ENCODE data around the gene MADD. TPM values are rescaled to one million over a fixed set of nuclear protein-coding genes. Genes with fewer than 3 reads are reported as not detected.

The MADD gene
- total and polyA plus RNA-seq, 2 donors (not counting 1 experiment from before 2014, with no cell fraction given), result 56.8 to 108 TPM

DNA sequence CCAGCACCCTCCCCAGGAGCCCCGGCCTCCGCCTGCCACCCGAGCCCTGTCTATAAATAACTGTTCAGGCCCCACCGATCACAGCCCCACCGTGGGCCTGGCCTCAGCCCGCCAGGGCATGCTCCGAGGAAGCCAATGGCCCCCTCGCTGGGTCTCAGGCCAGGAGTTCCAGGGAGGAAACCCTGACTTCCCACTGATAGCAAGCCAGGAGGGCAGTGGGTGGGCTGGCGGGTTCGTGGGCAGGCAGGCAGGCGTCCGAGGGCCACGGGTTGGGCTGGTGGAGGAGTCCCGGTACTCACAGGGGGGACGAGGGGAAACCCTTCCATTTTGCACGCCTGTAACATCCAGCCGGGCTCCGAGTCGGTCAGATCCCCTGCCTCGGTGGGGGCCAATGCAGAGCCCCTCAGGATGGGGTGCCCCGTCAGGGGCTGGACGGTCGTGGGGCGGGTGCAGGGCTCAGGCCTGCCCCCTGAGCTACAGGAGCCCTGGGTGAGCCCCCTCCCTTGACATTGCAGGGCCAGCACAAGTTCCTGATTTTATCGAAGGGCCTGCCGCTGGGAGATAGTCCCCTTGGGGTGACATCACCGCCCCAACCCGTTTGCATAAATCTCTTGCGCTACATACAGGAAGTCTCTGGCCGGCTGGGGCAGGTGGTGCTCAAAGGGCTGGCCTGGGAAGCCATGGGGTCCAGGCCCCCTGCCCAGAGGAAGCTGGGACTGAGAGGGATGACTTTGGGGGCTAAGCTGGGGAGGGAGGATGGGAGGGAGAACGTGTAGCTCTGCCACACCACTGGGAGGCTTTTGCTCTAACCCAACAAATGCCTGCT lies 108.3 kb downstream of the MADD start, which contains the start of gene SPI1:
SPI1 (minus strand) TSS at position 538 of the 826 bp plus-strand sequence; CDS start at position 344, 194 bp downstream.
- H3K4me2 ChIP-seq (replicated peaks; ENCODE audit: low read depth, low read length, poor library complexity, severe bottlenecking), result peak within 1 kb of the TSS; percentile 100
- POLR2A ChIA-PET, result interaction anchor here (0.5 to 4.1 kb wide), 11 partner anchors 12 to 164 kb away, joined by 3 to 50 read pairs (median 7); partner anchors contain the start of genes ACP2 and DDB2

More for the DNA sequence above, 108.3 kb downstream of the MADD start, which contains the start of gene SPI1:
- peaks cover 37% of the 10 kb centered on the region for H4K20me1 ChIP-seq (ENCODE audit: control insufficient read depth, insufficient read depth, low read length, poor library complexity, severe bottlenecking)
- no peaks in the 10 kb centered on the region for H3K27me3 Mint-ChIP-seq
- peaks cover 0 to 23% of the 10 kb centered on the region in 2 experiments for H3K36me3 ChIP-seq (replicated peaks in 1 of 2; ENCODE audit: control extremely low read depth in 1 of 2, control insufficient read depth in 1 of 2, extremely low read depth in 1 of 2, insufficient read depth in 2 of 2, low read length in 1 of 2)
- H3K9me3 ChIP-seq (ENCODE audit: control extremely low read depth in 1 of 3, control insufficient read depth in 2 of 3, insufficient read depth in 1 of 3, low read length in 2 of 3), result no peaks in the 10 kb centered on the region
- CTCF ChIA-PET, result interaction anchor here (0.9 to 2.6 kb wide), 9 partner anchors 9 to 130 kb away, joined by 3 to 18 read pairs (median 10); partner anchors contain the start of genes ACP2 and SLC39A13
- H3K9ac ChIP-seq (ENCODE audit: low read length), result peak within 1 kb of the TSS; percentile 99
- peaks cover 38% of the 10 kb centered on the region for H3K4me1 Mint-ChIP-seq
- peaks cover 97% of the 10 kb centered on the region for H3K79me2 ChIP-seq (ENCODE audit: control insufficient read depth, insufficient read depth, low read length)
- H3K4me3 Mint-ChIP-seq, result peak within 1 kb of the TSS; percentile 92
- TF ChIP-seq, protein P1, sequence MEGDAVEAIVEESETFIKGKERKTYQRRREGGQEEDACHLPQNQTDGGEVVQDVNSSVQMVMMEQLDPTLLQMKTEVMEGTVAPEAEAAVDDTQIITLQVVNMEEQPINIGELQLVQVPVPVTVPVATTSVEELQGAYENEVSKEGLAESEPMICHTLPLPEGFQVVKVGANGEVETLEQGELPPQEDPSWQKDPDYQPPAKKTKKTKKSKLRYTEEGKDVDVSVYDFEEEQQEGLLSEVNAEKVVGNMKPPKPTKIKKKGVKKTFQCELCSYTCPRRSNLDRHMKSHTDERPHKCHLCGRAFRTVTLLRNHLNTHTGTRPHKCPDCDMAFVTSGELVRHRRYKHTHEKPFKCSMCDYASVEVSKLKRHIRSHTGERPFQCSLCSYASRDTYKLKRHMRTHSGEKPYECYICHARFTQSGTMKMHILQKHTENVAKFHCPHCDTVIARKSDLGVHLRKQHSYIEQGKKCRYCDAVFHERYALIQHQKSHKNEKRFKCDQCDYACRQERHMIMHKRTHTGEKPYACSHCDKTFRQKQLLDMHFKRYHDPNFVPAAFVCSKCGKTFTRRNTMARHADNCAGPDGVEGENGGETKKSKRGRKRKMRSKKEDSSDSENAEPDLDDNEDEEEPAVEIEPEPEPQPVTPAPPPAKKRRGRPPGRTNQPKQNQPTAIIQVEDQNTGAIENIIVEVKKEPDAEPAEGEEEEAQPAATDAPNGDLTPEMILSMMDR (IDR thresholded peaks at IDR 0.05), result no peak
- no peak for TF ChIP-seq EZH2 (IDR thresholded peaks at IDR 0.05; ENCODE audit: borderline replicate concordance, insufficient read depth, low read depth, low read length, poor library complexity, severe bottlenecking)
- H2AFZ ChIP-seq (ENCODE audit: insufficient read depth, low read depth, low read length, poor library complexity, severe bottlenecking), result peak within 1 kb of the TSS; percentile 73
- no peaks in the 10 kb centered on the region for H3K27me3 ChIP-seq (replicated peaks in 1 of 4; ENCODE audit: control extremely low read depth in 1 of 4, control insufficient read depth in 3 of 4, insufficient read depth in 4 of 4, low read length in 3 of 4)
- DNase-seq (peak; percentile 91), ATAC-seq (ENCODE audit: low read depth) (peak; percentile 86)
- intact Hi-C loops (cut with micrococcal nuclease), result loop anchor here (1.0 to 10.0 kb wide), 7 partner anchors 16 to 201 kb away; partner anchors contain the start of genes ARFGAP2, PSMC3 and SLC39A13
- H3K27ac Mint-ChIP-seq, result no peak within 1 kb of the TSS
- no peaks in the 10 kb centered on the region for H3K9me3 Mint-ChIP-seq (ENCODE audit: insufficient read depth)
- peak within 1 kb of the TSS; percentile 96 to 97 for H3K27ac ChIP-seq (ENCODE audit: low read length in 2 of 2)
- WGBS (ENCODE audit: insufficient coverage), result 3% methylated on average over 30 of the region's 31 CpGs
- H3K4me1 ChIP-seq (ENCODE audit: control insufficient read depth in 2 of 2, insufficient read depth in 2 of 2, low read length in 2 of 2), result peaks cover 45 to 51% of the 10 kb centered on the region in 2 donors
- peak within 1 kb of the TSS; percentile 47 to 99 (median 91) for H3K4me3 ChIP-seq (ENCODE audit: control extremely low read depth in 1 of 5, extremely low read depth in 1 of 5, insufficient read depth in 1 of 5, low read depth in 2 of 5, low read length in 4 of 5)

Measured in B cell (primary cell).